Activated CD4-positive, alpha-beta T cell treated with anti-CD3 and anti-CD28 coated beads, Interleukin-2, amount 50 U/mL, for 16 hours (primary cell): ENCODE data around the gene CFDP1.
"Not testable (repeated sequence)": the region's sequence is repeated elsewhere in the genome, so short reads cannot be mapped to it uniquely, and the experiment has no call there.

Experiments
- DNase-seq: peaks from one replicate; pipeline ENCODE4 v3.0.0-alpha.2; 2020

Gene CFDP1

GRCh38 chr16:75458439-75458838 lies 25.1 kb upstream of the CFDP1 start:
- DNase-seq = no peak

DNA sequence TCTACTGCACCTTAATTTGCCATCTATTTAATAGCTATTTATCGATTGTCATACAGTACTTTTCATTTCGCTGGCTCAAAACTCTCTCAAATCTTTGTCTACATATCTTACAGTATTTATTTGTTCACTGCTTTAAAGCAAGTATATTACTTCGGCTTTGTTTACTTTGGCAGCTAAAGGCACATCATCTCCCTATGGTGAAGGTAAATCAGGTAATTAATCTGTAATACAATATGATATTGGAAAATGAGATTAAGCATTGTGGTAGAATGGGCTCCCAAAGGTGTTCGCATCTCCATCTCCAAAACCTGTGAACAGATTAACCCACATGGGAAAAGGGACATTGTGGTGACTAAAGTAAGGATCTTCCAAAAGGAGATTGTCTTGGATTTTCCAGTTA lies 24.7 kb upstream of the CFDP1 start:
- DNase-seq = no peak

- DNase-seq = no peak
Measured at GRCh38 chr16:75457485-75458021, 24.2 kb upstream of the CFDP1 start.

- no peak for DNase-seq
Measured at GRCh38 chr16:75456971-75457370, 23.7 kb upstream of the CFDP1 start.

DNA sequence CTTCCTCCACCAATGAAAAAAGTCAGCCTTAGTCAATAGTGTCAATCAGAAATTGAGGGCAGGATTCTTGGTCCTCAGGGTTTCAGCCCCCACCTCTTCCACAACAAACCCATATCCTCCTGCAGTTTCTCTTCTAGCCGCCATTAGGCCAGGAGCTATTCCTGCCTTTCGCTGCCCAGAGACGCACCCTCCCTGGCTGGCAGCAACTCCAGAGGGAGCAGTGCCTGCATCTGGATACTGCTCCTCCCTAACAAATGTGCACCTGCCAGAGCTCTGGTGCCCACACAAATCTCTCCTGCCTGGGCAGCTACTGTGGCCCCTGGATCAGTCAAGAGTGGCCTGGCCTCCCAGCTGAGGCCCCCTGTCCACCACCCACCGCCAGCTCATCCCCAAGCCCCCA lies 23.2 kb upstream of the CFDP1 start:
- DNase-seq = not testable (repeated sequence)

- no peak for DNase-seq
Measured at GRCh38 chr16:75455677-75456076, 22.4 kb upstream of the CFDP1 start.

GRCh38 chr16:75452464-75453190 lies 19.3 kb upstream of the CFDP1 start:
- DNase-seq = no peak

DNA sequence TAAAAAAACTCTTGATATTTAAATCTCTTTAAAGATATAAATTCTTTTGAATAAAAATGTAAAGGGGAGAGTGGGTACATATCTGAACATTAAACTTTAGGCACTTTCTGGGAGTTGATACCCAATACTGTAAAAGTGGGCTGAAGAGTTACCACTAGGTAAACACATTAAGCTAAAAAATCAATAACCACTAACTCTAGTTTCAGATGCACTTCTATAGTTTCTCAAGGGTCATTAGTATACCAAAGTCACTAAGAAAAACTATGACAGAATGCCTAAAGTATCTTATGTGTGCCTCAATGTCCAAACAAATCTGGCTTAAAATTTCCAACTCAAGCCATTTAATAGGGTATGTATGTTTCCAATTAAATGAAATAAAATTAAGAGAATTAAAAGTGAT lies 13.1 kb upstream of the CFDP1 start:
- no peak for DNase-seq

DNA sequence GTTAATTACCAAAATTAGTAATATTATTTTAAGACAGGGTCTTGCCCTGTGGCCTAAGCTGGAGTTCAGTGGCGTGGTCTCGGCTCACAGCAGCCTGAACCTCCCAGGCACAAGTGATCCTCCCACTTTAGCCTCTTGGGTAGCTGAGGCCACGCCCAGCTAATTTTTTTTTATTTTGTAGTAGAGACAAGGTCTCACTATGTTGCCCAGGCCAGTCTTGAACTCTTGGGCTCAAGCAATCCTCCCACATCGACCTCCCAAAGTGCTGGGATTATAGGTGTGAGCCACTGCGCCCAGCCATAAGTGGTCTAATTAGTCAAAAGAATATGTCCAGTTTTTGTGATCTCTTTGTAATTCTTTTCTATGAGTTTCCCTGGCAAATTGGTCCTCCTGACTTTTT lies 12.0 kb upstream of the CFDP1 start:
- DNase-seq = no peak

- DNase-seq = no peak
Measured at GRCh38 chr16:75443298-75443697, 10.0 kb upstream of the CFDP1 start.

- peak; percentile 79 for DNase-seq
Measured at GRCh38 chr16:75433732-75434413, 570 bp upstream of the CFDP1 start.

DNA sequence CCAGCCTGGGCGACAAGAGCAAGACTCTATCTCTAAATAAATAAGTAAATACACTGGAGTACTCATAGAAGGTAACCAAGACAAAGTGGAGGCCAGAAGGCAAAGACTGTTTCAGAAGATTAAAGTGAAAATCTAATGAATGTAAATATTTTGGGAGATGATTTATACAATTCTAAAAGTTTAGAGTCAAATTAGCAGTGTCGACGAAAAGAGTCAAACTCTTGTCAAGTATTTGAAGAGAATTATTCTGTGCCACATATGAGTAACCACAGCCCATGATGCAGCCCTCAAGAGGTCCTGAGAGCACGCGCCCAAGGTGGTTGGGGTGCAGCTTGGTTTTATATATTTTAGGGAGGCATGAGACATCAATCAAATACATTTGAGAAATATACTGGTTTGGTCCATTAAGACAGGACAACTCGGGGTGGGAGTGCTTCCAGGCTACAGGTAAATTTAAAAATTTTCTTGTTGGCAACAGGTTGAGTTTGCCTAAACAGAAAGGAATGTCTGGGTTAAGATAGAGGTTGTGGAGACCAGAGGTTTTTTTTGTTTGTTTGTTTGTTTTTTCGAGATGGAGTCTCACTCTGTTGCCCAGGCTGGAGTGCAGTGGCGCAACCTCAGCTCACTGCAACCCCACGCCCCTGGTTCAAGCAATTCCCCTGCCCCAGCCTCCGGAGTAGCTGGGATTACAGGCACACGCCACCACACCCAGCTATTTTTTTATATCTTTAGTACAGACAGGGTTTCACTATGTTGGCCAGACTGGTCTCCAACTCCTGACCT lies 3.5 kb downstream of the CFDP1 start:
- no peak for DNase-seq

DNA sequence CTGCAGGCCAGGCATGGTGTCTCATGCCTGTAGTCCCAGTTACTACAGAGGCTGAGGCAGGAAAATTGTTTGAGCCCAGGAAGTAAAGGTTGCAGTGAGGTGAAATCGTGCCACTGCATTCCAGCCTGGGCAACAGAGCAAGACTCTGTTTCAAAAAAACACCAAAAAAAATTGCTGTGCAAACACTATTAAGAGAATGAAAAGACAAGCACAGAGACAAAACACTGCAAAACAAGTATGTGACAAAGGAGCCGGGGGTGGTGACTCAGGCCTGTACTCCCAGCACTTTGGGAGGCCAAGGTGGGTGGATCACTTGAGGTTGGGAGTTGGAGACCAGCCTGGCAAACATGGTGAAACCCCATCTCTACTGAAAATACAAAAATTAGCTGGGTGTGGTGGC lies 6.8 kb downstream of the CFDP1 start:
- DNase-seq = not testable (repeated sequence)

GRCh38 chr16:75424105-75424762 lies 9.1 kb downstream of the CFDP1 start:
- DNase-seq = not testable (repeated sequence)

DNA sequence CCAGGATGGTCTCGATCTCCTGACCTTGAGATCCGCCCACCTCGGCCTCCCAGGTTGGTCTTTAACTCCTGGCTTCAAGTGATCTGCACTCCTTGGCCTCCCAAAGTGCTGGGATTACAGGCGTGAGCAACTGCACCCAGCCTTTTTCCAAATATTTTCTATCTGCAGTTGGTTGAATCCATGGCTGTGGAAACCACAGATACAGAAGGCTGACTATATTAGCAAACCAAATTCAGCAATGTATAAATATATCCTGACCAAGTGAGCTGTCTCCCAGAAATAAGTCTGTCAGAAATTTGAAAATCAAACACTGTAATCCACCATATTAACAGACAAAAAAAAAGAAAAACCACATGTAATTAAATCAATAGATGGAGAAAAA lies 9.6 kb downstream of the CFDP1 start:
- no peak for DNase-seq

GRCh38 chr16:75421820-75422126 lies 11.5 kb downstream of the CFDP1 start:
- DNase-seq = no peak

DNA sequence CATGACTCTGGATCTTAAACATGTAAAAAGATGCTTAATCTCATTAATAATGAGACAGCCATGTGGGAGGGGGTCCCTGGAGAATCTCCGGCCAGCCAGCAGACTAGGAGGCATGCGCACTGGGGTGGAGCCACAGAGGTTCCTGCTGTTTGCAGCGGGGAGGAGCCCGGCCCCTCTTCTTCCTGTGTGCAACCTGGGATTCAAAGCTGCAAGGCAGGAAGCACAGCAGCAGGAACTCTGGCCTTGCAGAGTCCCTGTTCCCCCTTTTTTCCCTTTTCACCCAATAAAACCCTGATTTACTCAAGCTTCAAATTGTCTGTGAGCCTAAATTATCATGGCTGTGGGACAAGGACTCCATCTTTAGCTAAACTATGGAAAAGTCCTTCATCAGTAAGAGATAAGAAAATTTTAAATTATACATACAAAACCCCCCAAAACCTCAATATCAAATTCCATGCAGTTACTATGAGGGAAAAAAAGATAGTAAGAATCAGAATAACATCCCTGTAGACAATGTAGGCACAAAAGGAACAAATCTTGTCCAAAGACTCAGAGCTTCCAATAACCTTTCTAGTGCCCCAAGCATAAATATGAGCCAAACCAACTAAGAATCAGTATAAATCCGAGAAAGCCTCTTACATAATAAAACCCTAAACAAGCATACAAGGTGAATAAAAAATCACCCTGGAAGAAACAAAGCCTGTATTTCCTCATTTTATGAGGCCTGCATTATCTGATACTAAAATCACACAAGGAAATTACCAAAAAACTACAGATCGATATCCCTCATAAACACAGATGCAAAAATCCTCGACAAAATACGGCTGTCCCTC lies 12.1 kb downstream of the CFDP1 start:
- DNase-seq = no peak

DNA sequence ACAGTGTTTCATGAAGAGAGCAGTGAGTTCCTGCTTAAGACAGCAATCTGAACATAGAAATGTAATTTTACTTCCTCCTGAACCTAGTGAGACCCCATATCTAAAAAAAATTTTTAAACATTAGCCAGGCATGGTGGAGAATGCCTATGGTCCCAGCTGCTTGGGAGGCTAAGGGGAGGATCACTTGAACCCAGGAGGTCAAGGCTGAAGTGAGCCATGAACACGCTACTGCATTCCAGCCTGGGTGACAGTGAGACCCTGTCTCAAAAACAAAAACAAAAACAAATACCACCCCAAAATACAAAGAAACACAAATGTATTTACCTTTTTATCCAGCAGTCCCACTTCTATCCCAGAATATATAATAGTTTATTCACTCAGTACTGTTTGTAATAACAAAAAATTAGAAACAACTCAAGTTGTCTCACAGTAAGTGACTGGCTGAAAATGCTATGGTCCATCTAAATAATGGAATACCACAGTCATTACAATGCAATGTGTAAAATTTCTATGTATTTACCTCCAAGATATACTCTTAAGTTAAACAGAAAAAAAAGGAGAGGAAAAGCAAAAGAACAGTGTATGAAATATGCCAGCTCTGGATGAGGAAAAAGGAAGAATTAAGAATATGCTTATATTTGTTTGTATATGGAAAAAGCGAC lies 16.3 kb downstream of the CFDP1 start:
- DNase-seq = no peak

GRCh38 chr16:75415169-75415905 lies 18.0 kb downstream of the CFDP1 start:
- no peak for DNase-seq

DNA sequence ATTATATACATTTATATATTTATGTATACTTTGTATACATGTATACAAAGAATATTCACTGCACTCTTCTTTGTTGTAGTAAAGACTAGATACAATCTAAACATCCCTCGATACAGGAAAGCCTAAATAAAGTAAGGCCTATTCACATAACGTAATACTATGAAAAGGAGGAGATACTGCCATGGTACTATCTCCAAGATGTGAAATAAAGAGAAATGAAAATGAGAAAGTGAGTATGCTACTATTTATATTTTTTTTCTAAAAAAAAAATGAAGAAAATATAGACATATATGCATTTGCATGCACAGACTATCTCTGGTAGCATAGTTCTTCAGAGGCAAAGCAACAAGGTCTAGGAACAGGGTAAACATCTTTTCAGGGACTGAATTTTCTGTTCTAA lies 19.4 kb downstream of the CFDP1 start:
- no peak for DNase-seq

DNA sequence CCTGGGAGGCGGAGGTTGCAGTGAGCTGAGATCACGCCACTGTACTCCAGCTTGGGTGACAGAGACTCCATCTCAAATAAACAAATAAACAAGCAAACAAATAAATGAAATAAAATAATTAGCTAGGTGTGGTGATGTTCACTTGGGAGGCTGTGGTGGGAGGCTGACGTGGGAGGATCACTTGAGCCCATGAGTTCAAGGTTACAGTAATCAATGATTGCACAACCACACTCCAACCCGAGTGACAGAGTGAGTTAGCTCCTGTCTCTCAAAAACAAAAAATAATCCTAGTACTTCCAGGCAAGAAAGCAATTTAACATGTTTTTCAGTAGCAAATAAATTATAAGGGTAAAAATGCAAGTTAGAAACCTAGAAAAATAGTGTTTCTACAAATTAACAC lies 26.4 kb downstream of the CFDP1 start:
- no peak for DNase-seq
